K562 (cell line): ENCODE data around the gene ANKS1B. TPM values are rescaled to one million over a fixed set of nuclear protein-coding genes. Genes with fewer than 3 reads are reported as not detected.

Source experiments
- ATAC-seq: fragments of 200-7000 bp; cut with Tn5 transposase; 3 replicates; pipeline ENCODE4 v1.9.1; 2020; ENCODE audit warnings: moderate library complexity
- BruUV-seq: library from RNA; stranded (reverse); fragments of 400-500 nt; replicated peaks from 2 replicates; lab custom pipeline; 2021; lab: Mats Ljungman, UMichigan
- CTCF ChIA-PET: fragments of 300-600 bp; formaldehyde crosslinking; extraction: SDS; loops from one replicate; lab custom pipeline; 2021; ENCODE audit warnings: low intra/inter-chr PET ratio; lab: Yijun Ruan, JAX
- POLR2A ChIA-PET: fragments of 300-600, 350-650 bp; sonication (Branson Sonifier 250); formaldehyde crosslinking; extraction: SDS; loops from one replicate; lab custom pipeline; 2021; ENCODE audit warnings: antibody characterized with exemption, inconsistent platforms; lab: Yijun Ruan, JAX
- DNase-seq, 4 experiments: peaks; one replicate each; pipeline versions ENCODE4 v3.0.0 to v3.0.0-alpha.2; 2011 to 2018; ENCODE audit warnings: low spot score in 3 of 4, mixed read lengths in 3 of 4; ENCODE audit errors: extremely low read depth in 1 of 4
- FAIRE-seq: peaks from 2 replicates; lab custom pipeline; 2011; peaks lifted over from hg19 to GRCh38; lab: Jason Lieb, UNC
- H2AFZ ChIP-seq: 2 replicates; pipeline ENCODE4 v1.6.0; 2011; ENCODE audit warnings: low read depth, low read length, control low read depth, inconsistent platforms
- H3K27ac ChIP-seq: fragments of 200-600 bp; 3 replicates; pipeline ENCODE4 v1.8.0; 2011; ENCODE audit warnings: low read depth, mild to moderate bottlenecking, control low read depth, inconsistent platforms, low read length, moderate library complexity, mixed read lengths; ENCODE audit errors: extremely low read depth
- H3K27me3 ChIP-seq, 2 experiments: fragments of 300-600 bp in 1 of 2; 2 replicates in 1 of 2; 3 replicates in 1 of 2; pipeline versions ENCODE4 v1.6.0 to v1.8.0; 2011; ENCODE audit warnings: inconsistent platforms in 2 of 2, low read length in 2 of 2, mild to moderate bottlenecking in 1 of 2, mixed read lengths in 1 of 2, moderate library complexity in 1 of 2; ENCODE audit not compliant: control insufficient read depth in 2 of 2, insufficient read depth in 2 of 2
- H3K36me3 ChIP-seq: fragments of 300-600 bp; 3 replicates; pipeline ENCODE4 v1.8.0; 2011; ENCODE audit warnings: mild to moderate bottlenecking, low read length, inconsistent platforms; ENCODE audit not compliant: control insufficient read depth, insufficient read depth
- H3K4me1 ChIP-seq, 2 experiments: fragments of 200-600 bp in 1 of 2; replicated peaks in 1 of 2; 2 replicates in 1 of 2; 3 replicates in 1 of 2; pipeline versions ENCODE4 v1.5.1 to v1.8.0; 2011; ENCODE audit warnings: inconsistent platforms in 2 of 2, low read length in 2 of 2, mild to moderate bottlenecking in 1 of 2, mixed read lengths in 1 of 2, moderate library complexity in 1 of 2; ENCODE audit not compliant: control insufficient read depth in 2 of 2, insufficient read depth in 2 of 2
- H3K4me2 ChIP-seq: 2 replicates; pipeline ENCODE4 v1.6.1; 2011; ENCODE audit warnings: low read length, control low read depth, inconsistent platforms, mixed read lengths; ENCODE audit not compliant: insufficient read depth
- H3K4me3 ChIP-seq: fragments of 200-600 bp; sonication (generic), shearing (Covaris generic); 2 replicates; pipeline ENCODE4 v1.5.1; 2016; ENCODE audit warnings: control low read depth, inconsistent platforms
- H3K79me2 ChIP-seq: fragments of 200-600 bp; 3 replicates; pipeline ENCODE4 v1.8.0; 2011; ENCODE audit warnings: low read length, inconsistent platforms; ENCODE audit not compliant: control insufficient read depth, insufficient read depth
- H3K9ac ChIP-seq, 2 experiments: 2 replicates each; pipeline versions ENCODE4 v1.6.0 to v1.6.1; 2011; ENCODE audit warnings: low read depth in 2 of 2, low read length in 2 of 2, control low read depth in 1 of 2, inconsistent platforms in 1 of 2, mild to moderate bottlenecking in 1 of 2, mixed read lengths in 1 of 2; ENCODE audit not compliant: insufficient read depth in 1 of 2
- H3K9me1 ChIP-seq: one replicate; pipeline ENCODE4 v1.6.0; 2011; ENCODE audit warnings: inconsistent platforms, mild to moderate bottlenecking, low read length, moderate library complexity; ENCODE audit not compliant: control insufficient read depth, insufficient read depth
- H3K9me3 ChIP-seq: replicated peaks from 2 replicates; pipeline ENCODE4 v1.5.1; 2011; ENCODE audit warnings: low read depth, low read length, inconsistent platforms; ENCODE audit not compliant: control insufficient read depth, insufficient read depth
- H4K20me1 ChIP-seq: replicated peaks from 2 replicates; pipeline ENCODE4 v1.6.1; 2011; ENCODE audit warnings: low read length, inconsistent platforms, mixed read lengths; ENCODE audit not compliant: control insufficient read depth, insufficient read depth
- CCNT2 ChIP-seq: IDR thresholded peaks from 2 replicates; pipeline ENCODE4 v1.6.1; 2011; ENCODE audit warnings: borderline replicate concordance, low read depth, mild to moderate bottlenecking, moderate library complexity, mixed read lengths, low read length; ENCODE audit not compliant: insufficient read length; ENCODE audit errors: extremely low read depth
- CHCHD3 ChIP-seq: fragments of 250-450 bp; sonication (Bioruptor Pico); IDR thresholded peaks from 2 replicates; pipeline ENCODE4 v2.1.2; 2022; ENCODE audit warnings: mild to moderate bottlenecking
- CREB3L1 ChIP-seq: fragments of 450-650 bp; IDR thresholded peaks from 2 replicates; pipeline ENCODE4 v1.6.1; 2014; ENCODE audit warnings: low read depth, mild to moderate bottlenecking, moderate library complexity, borderline replicate concordance
- E2F3 ChIP-seq: fragments of 250-450 bp; sonication (Bioruptor Pico); IDR thresholded peaks from 2 replicates; pipeline ENCODE4 v1.4.0; 2020; ENCODE audit warnings: mild to moderate bottlenecking
- ETV6 ChIP-seq, 3 experiments: fragments of 150-350 bp in 1 of 3; sonication (generic) in 1 of 3; formaldehyde crosslinking in 1 of 3; IDR thresholded peaks; 2 replicates each; pipeline versions ENCODE4 v1.6.1 to v1.8.0; 2014 to 2022; ENCODE audit warnings: borderline replicate concordance in 2 of 3, low read depth in 2 of 3, antibody characterized with exemption in 1 of 3, low read length in 1 of 3, mild to moderate bottlenecking in 1 of 3, missing genetic modification reagents in 1 of 3
- FOXJ3 ChIP-seq: sonication (generic); formaldehyde crosslinking; IDR thresholded peaks from 2 replicates; pipeline ENCODE4 v1.4.0; 2020; ENCODE audit warnings: mild to moderate bottlenecking, missing genetic modification reagents
- LARP7 ChIP-seq: fragments of 450-650 bp; IDR thresholded peaks from 2 replicates; pipeline ENCODE4 v1.6.1; 2016
- MAFG ChIP-seq: fragments of 450-650 bp; conservative IDR thresholded peaks from 2 replicates; pipeline ENCODE4 v1.6.1; 2016; ENCODE audit warnings: missing genetic modification characterization, missing compliant biosample characterization
- MEIS2 ChIP-seq: fragments of 450-650 bp; IDR thresholded peaks from 2 replicates; pipeline ENCODE4 v1.6.1; 2014; ENCODE audit warnings: mild to moderate bottlenecking; ENCODE audit not compliant: partially characterized antibody
- NCOA4 ChIP-seq: fragments of 450-650 bp; IDR thresholded peaks from 2 replicates; pipeline ENCODE4 v1.6.1; 2018; ENCODE audit warnings: mild to moderate bottlenecking; ENCODE audit not compliant: partially characterized antibody
- NR2C1 ChIP-seq, 2 experiments: fragments of 450-650 bp; IDR thresholded peaks; 2 replicates each; pipeline ENCODE4 v1.6.1; 2017; ENCODE audit warnings: mild to moderate bottlenecking in 2 of 2, antibody characterized with exemption in 1 of 2, inconsistent platforms in 1 of 2, missing compliant biosample characterization in 1 of 2, missing genetic modification characterization in 1 of 2
- NR2F6 ChIP-seq: fragments of 450-650 bp; formaldehyde crosslinking; IDR thresholded peaks from 2 replicates; pipeline ENCODE4 v1.4.0; 2020; ENCODE audit warnings: mild to moderate bottlenecking
- ZC3H11A ChIP-seq: IDR thresholded peaks from 2 replicates; pipeline ENCODE4 v1.6.1; 2012; ENCODE audit warnings: low read depth, low read length, improper control_type of control experiment
- ZC3H8 ChIP-seq: fragments of 450-650 bp; IDR thresholded peaks from 2 replicates; pipeline ENCODE4 v1.6.1; 2017
- ZFX ChIP-seq: sonication (generic); formaldehyde crosslinking; IDR thresholded peaks from 2 replicates; pipeline ENCODE4 v1.8.0; 2022; ENCODE audit warnings: mild to moderate bottlenecking, missing genetic modification reagents, moderate library complexity
- ZNF146 ChIP-seq: IDR thresholded peaks from one replicate; pipeline ENCODE4 v1.6.1; 2018; ENCODE audit warnings: missing compliant biosample characterization; ENCODE audit not compliant: unreplicated experiment
- ZNF511 ChIP-seq: sonication (generic); formaldehyde crosslinking; IDR thresholded peaks from 2 replicates; pipeline ENCODE4 v1.8.0; 2022; ENCODE audit warnings: mild to moderate bottlenecking, missing genetic modification reagents
- ZNF586 ChIP-seq: fragments of 450-650 bp; formaldehyde crosslinking; conservative IDR thresholded peaks from 2 replicates; pipeline ENCODE4 v1.4.0; 2020; ENCODE audit warnings: mild to moderate bottlenecking, moderate library complexity
- WGBS: fragments of 100-300 bp; shearing (Covaris generic); methylation state at CpG from one replicate; pipeline ENCODE4 v1.1.6; 2016; ENCODE audit warnings: low coverage, mixed read lengths; ENCODE audit not compliant: insufficient coverage; ENCODE audit errors: missing lambda C conversion rate; 5-methylcytosine and 5-hydroxymethylcytosine counted together
- in situ Hi-C: fragments of 300-500 bp; cut with MboI; formaldehyde crosslinking; loops from 4 replicates; pipeline ENCODE4 v1.15.0; 2018; ENCODE audit warnings: inconsistent platforms, mixed read lengths
- intact Hi-C: fragments of 100-400 bp; cut with micrococcal nuclease; formaldehyde crosslinking; loops from 2 replicates; pipeline ENCODE4 v1.14.2; 2022
- polyA plus RNA-seq, 8 experiments: library from polyadenylated mRNA; depleted of rRNA in 4 of 8; stranded (reverse) in 5 of 8; unstranded in 3 of 8; fragments of >200 nt; fragmentation: Nextera tagmentation in 2 of 8; fragmentation: Illumina TruSeq in 1 of 8; extraction: Ambion mirVana in 2 of 8; extraction: Trizol in 1 of 8; gene quantifications; 2 replicates each; pipeline versions ENCODE4 v1.2.1 to v1.2.3, GENCODE V29; 2011 to 2014; ENCODE audit warnings: inconsistent platforms in 1 of 8, missing spikeins in 1 of 8
- total RNA-seq, 7 experiments: library from RNA; depleted of rRNA in 6 of 7; stranded (reverse); fragments of >200 nt in 6 of 7; fragmentation: Illumina TruSeq in 2 of 7; extraction: Trizol in 2 of 7; gene quantifications; 2 replicates each; pipeline versions ENCODE4 v1.2.1 to v1.2.3, GENCODE V29; 2011 to 2021; ENCODE audit warnings: low replicate concordance in 1 of 7

The ANKS1B gene
- total and polyA plus RNA-seq, 9 of the 15 experiments (the other 6 are each of a cell fraction or from before 2014, with no cell fraction given), result 0.04 to 0.47 (median 0.28) TPM; not detected in 4

- no peak for TF ChIP-seq MAFG
- TF ChIP-seq ZFX (CRISPR knock-in tag), result no peak
- no peak for TF ChIP-seq ETV6 (IDR thresholded peaks at IDR 0.05; ENCODE audit: borderline replicate concordance in 1 of 2, low read depth in 2 of 2, low read length in 1 of 2)
- TF ChIP-seq ETV6 (CRISPR knock-in tag; IDR thresholded peaks at IDR 0.05; ENCODE audit: borderline replicate concordance), result no peak
- TF ChIP-seq NR2F6 (CRISPR knock-in tag), result no peak
- no peak for TF ChIP-seq LARP7
- TF ChIP-seq ZC3H8, result no peak
- TF ChIP-seq E2F3 (CRISPR knock-in tag), result no peak
Observed at GRCh38 chr12:99455350-99456035, 529.2 kb downstream of the ANKS1B start (continued).

GRCh38 chr12:99454539-99455172 is 530.1 kb downstream of the ANKS1B start:
- FAIRE-seq (no peak), ATAC-seq (no peak), DNase-seq (no peak)
- Histone ChIP-seq H3K9ac (no peak overlapping the region), H3K4me1 (no peaks in the 10 kb centered on the region), H3K4me2 (no peak overlapping the region), H3K9me1 (no peaks in the 10 kb centered on the region), H3K79me2 (no peaks in the 10 kb centered on the region), H3K9me3 (no peaks in the 10 kb centered on the region), H4K20me1 (no peaks in the 10 kb centered on the region), H3K27me3 (no peaks in the 10 kb centered on the region), H3K4me3 (no peak overlapping the region), H3K27ac (no peak overlapping the region), H3K36me3 (no peaks in the 10 kb centered on the region), H2AFZ (no peak overlapping the region)
- POLR2A ChIA-PET, result no interaction called here
- in situ Hi-C loops (no loop called here), intact Hi-C loops (no loop called here)
- whole genome bisulfite sequencing, result 0% methylated on average over 2 of the region's 2 CpGs
- TF ChIP-seq FOXJ3 (CRISPR knock-in tag) (no peak), CCNT2 (no peak), NCOA4 (no peak), ZNF146 (CRISPR knock-in tag) (no peak), NR2C1 (IDR thresholded peaks at IDR 0.05) (no peak), NR2C1 (tag; IDR thresholded peaks at IDR 0.05) (no peak), ZC3H11A (no peak), ZNF511 (CRISPR knock-in tag) (no peak), CHCHD3 (CRISPR knock-in tag) (no peak), MEIS2 (no peak), ZNF586 (CRISPR knock-in tag) (no peak), CREB3L1 (no peak)
- CTCF ChIA-PET, result no interaction called here
- no TSS peak for BruUV-seq
